Stimulated activated CD8-positive, alpha-beta memory T cell treated with anti-CD3 and anti-CD28 coated beads, Interleukin-15, amount 100 ng/mL, for 24 hours (primary cell): ENCODE measurements around the gene SLC38A10.

Experiments
- DNase-seq: peaks from one replicate; pipeline ENCODE4 v3.0.0-alpha.2; 2020; ENCODE audit warnings: low read depth

The SLC38A10 gene

DNA sequence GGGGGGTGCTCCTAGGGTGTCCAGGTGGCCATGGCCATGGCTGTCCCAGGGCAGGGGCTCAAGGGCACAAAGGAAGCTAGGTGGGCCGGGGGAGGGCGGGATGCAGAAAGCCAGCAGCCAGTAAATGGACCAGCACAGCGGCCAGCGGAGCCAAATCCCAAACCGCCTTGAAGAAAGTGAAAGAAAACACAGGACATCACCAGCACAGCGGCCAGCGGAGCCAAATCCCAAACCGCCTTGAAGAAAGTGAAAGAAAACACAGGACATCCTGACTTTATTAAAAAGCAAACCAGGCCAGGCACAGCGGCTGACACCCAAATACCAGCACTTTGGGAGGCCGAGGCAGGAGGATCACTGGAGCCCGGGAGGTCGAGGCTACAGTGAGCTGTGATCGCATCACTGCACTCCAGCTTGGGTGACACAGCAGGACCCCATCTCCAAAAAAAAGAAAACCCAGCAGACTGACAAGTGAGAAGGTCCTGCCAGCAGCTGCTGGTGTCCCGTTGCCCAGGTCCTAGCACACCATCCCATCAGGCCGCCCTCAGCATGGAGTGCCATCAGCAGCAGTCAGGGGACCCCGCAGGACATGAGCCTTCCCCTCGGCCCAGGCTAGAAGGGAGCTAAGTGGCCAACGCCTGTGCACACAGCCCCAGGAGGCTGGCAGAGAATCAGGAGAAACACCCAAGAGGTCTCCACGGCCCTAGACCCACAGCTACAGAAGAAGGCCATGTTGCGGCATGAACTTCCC is 17.0 kb downstream of the SLC38A10 start:
- no peak for DNase-seq

- DNase-seq: no peak
Observed at GRCh38 chr17:81277421-81277820, 17.7 kb downstream of the SLC38A10 start.

- DNase-seq: no peak
Observed at GRCh38 chr17:81276781-81277180, 18.3 kb downstream of the SLC38A10 start.

DNA sequence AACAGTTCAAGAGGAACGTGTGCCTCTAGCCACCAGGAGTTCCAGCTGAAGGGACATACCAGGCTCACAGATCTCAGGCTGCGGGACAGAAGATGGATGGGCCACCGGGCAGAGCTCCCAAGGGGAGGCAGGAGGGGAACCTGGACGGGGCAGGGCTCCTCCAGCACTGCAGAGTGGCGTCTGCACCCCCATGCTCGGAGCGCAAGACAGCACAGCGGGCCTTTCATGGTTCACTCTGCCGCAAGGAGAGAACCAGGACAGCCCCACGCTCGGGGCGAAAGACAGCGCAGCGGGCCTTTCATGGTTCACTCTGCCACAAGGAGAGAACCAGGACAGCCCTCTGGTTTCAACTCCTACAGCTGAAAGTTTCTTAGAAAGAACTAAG is 20.6 kb downstream of the SLC38A10 start:
- no peak for DNase-seq

- no peak for DNase-seq
Observed at GRCh38 chr17:81273698-81274470, 21.2 kb downstream of the SLC38A10 start.

- no peak for DNase-seq
Observed at GRCh38 chr17:81272616-81273015, 22.5 kb downstream of the SLC38A10 start.

DNA sequence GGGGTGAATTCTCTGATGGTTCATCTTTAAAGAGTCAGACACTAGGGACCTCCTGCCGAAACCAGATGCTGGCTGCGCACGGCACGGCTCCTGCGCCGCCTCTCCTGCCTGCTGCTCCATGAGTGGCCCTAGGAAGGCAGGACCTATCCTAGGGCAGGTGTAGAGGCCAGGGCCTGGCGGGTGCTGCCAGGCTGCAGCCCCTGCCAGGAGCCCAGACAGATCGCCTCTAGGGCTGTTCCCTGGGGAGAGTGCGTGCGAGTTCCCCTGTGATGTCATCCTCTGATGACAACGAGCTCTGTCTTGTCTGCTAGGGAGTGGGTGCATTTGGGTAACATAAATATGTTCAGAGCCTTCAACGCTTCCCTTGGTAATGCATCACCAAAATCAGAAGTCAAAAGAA is 23.9 kb downstream of the SLC38A10 start:
- no peak for DNase-seq

DNA sequence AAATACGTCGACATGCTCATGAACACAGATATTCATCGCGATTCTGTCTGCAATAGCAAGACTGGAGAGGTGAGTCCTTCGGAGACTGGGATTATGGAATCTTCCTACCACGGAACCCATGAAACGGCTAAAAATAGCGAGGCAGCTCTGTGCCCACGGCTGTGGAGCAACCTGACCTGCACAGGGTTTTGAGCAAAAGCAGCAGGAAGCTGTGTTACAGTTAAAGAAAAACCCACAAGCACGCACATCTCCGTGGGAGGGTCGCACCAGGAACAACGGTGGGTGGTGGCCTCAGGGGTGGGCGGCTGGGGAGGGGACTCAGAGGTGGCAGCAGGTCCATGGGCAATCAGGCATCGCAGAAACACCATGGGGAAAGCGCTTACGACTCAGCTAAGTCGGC is 24.8 kb downstream of the SLC38A10 start:
- no peak for DNase-seq

- DNase-seq: no peak
Observed at GRCh38 chr17:81267390-81268067, 27.6 kb downstream of the SLC38A10 start.

- no peak for DNase-seq
Observed at GRCh38 chr17:81265576-81265975, 29.5 kb downstream of the SLC38A10 start.

DNA sequence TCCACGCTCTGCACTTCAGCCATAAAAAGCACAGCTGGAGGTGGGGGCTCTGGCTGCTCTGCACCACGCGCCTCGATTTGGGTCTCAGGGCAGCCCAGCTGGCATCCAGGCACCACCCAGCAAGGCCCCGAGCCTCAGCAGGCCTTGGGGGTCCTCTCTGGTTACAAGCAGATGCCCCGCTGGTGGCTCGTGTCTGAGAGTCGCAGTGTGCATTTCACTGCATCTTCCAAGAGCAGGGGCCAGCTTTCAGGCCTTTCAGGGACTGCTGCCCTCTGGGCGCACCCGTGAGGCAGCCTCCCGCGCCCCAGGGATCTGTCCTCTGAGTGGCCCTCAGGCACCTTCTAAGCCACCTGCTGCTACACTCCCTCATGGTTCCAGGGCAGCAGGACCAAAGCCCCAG is 30.5 kb downstream of the SLC38A10 start:
- no peak for DNase-seq

DNA sequence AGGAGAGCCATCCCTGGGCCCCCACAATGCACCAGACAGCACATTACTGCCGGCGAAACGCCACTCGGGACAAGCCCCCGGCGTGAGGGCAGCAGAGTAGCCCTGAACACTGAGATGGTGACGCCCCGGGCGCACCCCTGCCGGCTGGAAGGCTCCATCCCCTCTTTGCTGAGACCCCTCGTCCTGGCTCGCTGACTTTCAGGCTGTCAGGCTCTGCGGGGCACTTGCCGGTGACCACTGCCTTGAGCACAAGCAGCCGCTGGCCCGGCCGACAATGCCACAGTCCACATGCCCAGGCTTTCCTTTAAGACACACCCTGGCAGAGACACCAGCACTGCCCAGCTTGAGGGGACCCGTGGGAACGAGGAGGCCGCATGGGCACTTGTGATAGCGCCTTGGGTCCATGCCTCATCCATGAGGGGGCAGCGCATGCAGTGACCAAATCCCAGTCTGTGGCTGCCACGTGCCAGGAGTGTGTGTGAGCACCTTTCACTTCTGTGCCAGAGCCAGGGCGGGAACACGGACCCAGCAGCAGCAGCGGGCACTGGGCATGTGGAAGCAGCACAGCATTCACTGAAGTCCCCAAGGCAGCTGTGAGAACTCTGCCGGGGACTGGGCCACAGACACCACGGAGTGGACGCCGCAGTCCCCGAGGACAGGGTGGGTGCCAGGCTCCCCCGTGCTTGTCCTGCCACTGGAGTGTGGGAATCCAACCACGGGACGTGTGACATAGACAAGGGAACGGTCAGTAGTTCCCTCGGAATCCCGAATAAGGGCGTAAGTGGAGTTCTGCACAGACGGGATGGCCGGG is 31.5 kb downstream of the SLC38A10 start:
- DNase-seq: no peak

GRCh38 chr17:81261582-81262336 is 33.3 kb downstream of the SLC38A10 start:
- DNase-seq: no peak

GRCh38 chr17:81261096-81261495 is 34.0 kb downstream of the SLC38A10 start:
- DNase-seq: no peak

DNA sequence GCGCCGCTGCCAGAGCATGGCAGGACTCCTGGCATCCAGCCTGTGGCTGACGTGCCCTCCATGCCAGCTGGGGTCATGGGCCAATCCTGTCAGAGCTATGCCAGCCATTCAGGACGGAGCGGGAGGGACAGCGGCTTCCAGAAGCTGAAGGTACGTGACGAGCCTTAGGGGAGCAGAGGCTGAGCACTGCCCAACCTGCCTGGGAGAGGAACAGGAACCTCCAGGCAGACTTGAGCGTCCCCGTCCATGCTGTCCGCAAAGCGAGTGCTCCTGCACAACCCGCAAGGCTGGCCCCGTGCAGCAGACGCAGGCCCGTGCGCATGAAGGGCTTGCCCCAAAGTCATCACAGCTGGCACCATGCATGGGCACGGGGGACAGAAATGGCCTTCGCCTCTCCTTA is 34.5 kb downstream of the SLC38A10 start:
- no peak for DNase-seq

DNA sequence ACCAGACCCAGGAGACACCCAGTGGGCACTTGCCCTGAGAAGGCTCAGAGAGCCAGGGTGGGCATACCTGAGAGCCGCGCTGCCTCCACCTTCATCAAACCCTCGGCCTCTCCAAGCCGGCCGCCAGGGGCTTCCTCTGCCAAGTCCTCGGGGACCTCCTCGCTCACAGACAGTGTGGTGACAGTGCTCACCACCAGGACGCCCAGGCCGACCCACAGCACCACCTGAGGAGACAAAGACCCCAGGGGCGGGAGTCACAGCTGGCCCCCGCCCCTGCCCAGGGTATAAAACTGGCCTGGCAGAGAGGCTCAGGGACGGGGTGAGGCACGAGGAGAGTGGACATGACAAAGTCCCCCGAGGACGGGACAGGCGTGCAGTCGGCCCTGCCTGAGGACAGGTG is 34.9 kb downstream of the SLC38A10 start:
- DNase-seq: no peak

- no peak for DNase-seq
Observed at GRCh38 chr17:81259058-81259605, 36.0 kb downstream of the SLC38A10 start.

GRCh38 chr17:81258292-81258691 is 36.8 kb downstream of the SLC38A10 start:
- DNase-seq: no peak

DNA sequence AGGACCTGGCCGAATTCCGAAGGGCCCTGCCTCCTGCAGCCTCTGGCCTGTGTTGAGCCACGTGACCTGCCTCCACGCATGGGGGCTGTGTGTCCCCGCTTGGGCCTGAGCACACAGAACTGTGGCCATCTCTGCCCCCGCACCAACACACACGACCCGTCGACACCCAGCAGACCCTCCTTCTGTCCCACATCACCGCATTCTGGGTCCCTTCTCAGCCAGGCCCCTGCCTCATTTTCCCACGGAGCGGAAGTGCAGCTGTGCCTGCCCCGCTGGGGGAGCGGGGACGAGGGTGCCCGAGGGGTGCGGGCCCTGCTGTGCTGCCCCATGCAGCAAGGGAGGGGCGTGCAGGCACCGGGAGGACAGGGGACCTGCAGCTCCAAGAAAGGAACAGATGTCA is 37.6 kb downstream of the SLC38A10 start:
- DNase-seq: no peak

DNA sequence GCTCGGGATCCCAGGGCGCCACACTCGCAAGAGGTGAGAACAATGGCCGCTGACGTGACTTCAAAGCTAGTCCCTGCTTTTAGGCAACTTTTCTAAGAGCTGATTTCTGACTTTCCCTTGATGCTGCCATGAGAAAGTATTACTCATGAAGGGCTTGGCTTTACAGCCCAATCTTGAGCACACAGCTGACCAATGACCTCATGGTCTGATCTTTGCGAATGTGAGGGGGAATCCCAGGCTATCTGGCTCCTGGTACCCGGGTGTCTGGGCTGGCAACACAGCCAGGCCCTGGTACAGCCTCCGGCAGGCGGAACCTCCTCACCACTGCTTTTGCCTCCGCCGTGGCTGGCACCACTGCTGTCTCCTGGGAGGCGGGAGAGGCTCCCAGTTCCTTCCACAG is 38.5 kb downstream of the SLC38A10 start:
- DNase-seq: no peak
